HG03060 (cell line): Measurements from ENCODE around the gene SAE1.

Experiments
- ATAC-seq: cut with Tn5 transposase; IDR thresholded peaks from one replicate; pipeline ENCODE4 v1.9.1; 2021; ENCODE audit warnings: low read depth, moderate number of reproducible peaks; ENCODE audit not compliant: unreplicated experiment

Gene SAE1

GRCh38 chr19:47203254-47203653 is 72.6 kb downstream of the SAE1 start:
- ATAC-seq, result no peak

GRCh38 chr19:47209319-47210179 is 78.9 kb downstream of the SAE1 start:
- no peak for ATAC-seq

- ATAC-seq, result no peak
These were observed 79.5 kb downstream of the SAE1 start for GRCh38 chr19:47210180-47210490.

- ATAC-seq, result no peak
These were observed 80.2 kb downstream of the SAE1 start for GRCh38 chr19:47210689-47211316.

GRCh38 chr19:47215581-47215980 is 84.9 kb downstream of the SAE1 start:
- no peak for ATAC-seq

GRCh38 chr19:47221080-47221841 is 90.6 kb downstream of the SAE1 start:
- ATAC-seq, result no peak

GRCh38 chr19:47221890-47222289 is 91.3 kb downstream of the SAE1 start:
- no peak for ATAC-seq

- ATAC-seq, result no peak
These were observed 95.3 kb downstream of the SAE1 start for GRCh38 chr19:47225746-47226425.

- no peak for ATAC-seq
These were observed 96.1 kb downstream of the SAE1 start for GRCh38 chr19:47226426-47227351.

- ATAC-seq, result no peak
These were observed 96.9 kb downstream of the SAE1 start for GRCh38 chr19:47227352-47228167.

GRCh38 chr19:47228168-47228936 is 97.7 kb downstream of the SAE1 start:
- ATAC-seq, result no peak

- ATAC-seq, result no peak
These were observed 98.5 kb downstream of the SAE1 start for GRCh38 chr19:47228937-47229675.

GRCh38 chr19:47229676-47230053 is 99.0 kb downstream of the SAE1 start:
- ATAC-seq, result no peak

- no peak for ATAC-seq
These were observed 99.7 kb downstream of the SAE1 start for GRCh38 chr19:47230054-47230920.

GRCh38 chr19:47230921-47231214 is 100.2 kb downstream of the SAE1 start, which contains the start of gene BBC3:
BBC3 (minus strand) TSS chr19:47231199; CDS start chr19:47228431, 2,768 bp downstream.
- ATAC-seq, result no peak

- no peak for ATAC-seq
These were observed 100.8 kb downstream of the SAE1 start for GRCh38 chr19:47231215-47232054.
